Iris pigment epithelial cell (primary cell): Measurements from ENCODE around the gene CNTNAP3.
"Not testable (repeated sequence)": the region's sequence is repeated elsewhere in the genome, so short reads cannot be mapped to it uniquely, and the experiment has no call there.

ENCODE experiments used
- DNase-seq: peaks from one replicate; pipeline ENCODE4 v3.0.0-alpha.2; 2011; ENCODE audit warnings: low read depth

The CNTNAP3 gene

DNA sequence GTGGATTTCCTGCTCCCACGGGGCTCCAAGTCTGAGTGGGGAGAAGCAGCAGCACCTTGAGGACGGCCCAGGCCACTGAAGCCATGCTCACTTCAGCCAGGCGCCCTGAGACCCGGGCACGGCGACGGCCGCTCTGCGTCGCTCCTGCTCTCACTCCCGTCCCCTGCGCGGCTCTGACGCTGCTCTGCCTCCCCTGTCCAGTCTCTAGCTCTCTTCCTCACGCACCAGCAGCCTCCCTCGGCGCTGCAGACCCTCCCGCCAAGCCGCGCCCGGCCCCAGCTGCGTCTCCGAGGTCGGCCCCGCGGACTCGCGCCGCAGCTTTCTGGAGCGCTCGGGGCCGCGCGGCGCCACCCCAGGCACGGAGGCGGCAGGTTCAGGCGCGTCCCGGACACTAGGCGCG lies at the start of gene CNTNAP3:
CNTNAP3 (minus strand) TSS at position 188 of the 400 bp plus-strand sequence; CDS start at position 85, 103 bp downstream.
- DNase-seq = not testable (repeated sequence)

DNA sequence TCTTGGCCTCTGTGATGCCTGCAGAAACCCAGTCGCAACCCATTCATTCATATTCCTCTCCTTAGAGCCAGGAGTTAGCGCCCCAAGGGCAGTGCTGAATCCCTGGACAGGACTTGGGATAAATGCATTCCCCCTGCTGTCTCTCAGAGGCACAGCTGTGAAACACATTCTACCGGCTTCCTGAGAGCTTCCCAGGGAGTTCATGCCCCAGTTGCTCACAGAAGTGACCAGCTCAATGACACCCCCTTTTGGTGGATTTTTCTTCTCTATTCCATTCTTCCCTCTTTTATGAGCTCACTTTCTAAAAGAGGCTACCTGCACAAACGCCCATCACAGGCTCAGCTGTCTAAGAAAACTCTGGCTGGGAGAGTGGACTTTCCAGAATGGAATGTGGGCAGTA lies 8.0 kb downstream of the CNTNAP3 start:
- DNase-seq = not testable (repeated sequence)

DNA sequence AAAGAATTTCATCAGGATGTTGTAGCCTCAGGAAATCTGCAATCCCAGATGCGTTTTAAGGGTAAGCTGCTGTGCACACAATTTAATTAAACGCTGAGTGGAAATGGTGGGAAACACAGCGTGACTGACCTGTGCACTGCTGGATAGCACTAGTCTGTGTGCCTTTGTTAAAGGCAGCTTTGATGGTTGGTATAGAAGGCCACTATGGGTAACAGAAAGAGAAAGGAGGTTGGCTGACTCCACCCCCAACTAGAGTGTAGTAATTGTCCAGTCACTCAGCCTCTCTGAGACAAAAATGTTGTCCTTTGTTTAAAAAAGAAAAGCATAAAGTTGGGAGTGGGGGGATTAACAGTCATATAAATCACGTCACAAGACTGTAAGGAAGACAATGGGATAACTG lies 45.5 kb downstream of the CNTNAP3 start:
- not testable (repeated sequence) for DNase-seq

DNA sequence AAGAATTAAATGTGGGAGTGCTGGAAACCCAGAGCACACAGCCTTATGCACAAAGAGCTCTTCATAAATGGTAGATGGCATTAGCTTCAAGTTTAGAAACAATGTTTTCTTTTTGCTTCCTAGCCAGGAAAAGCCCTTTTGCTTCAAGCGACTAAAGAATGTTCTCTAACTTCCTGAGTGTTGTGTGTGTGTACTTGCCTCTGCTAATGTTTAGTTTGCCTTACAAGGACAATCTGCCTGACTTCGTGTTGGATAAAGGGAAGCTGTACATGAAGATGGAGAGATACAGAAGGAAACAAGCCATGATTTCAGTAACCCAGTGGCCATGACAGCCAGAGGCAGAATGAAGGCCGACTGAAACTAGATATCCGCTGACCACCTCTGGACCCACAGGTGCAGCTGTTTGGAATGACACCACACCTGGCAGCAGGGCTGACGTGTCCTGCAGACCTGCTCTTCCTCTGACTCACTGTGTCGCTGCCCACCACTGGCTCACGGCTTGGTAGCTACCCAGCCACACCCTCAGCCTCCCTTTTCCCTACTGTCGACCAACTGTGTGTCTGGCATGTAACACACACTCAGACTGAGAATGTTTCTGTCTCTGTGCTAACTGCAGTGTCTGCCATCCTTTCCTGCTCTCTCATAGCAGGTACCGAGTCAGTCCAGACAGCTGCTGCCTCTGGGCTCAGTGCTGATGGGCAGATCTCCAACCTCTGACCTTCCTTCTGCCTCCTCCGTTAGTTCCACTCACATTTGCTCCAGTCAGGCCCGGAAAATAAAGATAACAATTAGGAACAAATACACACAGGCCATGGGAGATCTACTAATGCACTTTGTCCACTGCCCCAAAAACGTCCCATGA lies 55.6 kb downstream of the CNTNAP3 start:
- not testable (repeated sequence) for DNase-seq

DNA sequence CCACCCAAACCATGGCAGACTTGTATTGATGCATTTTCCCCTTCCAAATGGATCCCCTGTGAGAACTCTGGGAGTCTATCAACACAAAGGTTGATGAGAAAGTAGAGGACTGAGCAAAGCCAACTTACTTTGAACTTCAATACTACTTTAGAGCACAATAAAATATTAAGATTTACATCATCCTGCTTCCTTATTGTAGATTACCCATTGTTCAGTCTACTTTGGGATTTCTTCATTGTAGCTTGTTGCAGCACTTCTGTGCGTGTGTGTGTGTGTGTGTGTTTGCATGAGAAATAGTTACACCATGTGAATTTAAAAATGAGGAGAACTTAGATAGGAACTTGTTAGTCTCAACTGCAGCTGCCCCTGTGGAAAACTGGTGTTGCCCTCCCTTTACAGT lies 72.0 kb downstream of the CNTNAP3 start:
- not testable (repeated sequence) for DNase-seq

DNA sequence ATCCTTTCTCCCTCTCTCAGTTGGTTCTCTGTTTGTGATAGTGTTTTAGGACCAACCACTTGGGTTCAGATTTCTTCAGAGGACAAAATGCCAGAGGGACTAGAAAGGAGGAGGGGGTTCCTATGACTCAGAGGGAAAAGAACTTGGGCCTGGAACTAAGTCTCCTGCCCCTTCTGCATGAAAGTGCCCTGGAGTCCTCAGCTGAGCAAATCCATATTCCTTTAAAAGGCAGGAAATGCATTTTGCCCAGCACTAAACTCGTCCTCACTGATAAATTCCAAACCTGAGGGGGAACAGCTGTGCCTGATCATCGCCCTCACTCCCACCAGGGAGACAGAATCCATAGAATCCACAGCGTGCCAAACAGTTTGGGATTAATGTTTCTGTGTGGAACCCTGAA lies 78.2 kb downstream of the CNTNAP3 start:
- DNase-seq = not testable (repeated sequence)

DNA sequence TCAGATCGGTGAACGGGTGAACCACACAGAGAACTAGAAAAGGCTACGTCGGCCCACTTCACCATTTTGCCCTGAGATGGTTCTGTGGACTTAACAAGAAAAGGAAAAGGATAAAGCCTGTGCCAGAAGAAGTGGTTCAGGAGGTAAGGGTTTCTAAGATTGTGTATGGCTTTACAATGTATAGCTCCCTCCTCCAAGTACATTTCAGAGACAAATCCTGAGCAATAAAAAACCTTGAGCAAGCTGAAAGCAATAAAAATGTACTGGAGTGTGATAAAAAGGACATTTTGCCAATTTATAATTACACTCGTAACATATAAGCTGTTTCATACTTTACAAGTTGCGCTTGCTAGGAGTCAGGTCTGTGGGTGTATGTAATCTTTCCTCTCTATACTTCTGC lies 81.3 kb downstream of the CNTNAP3 start:
- not testable (repeated sequence) for DNase-seq

DNA sequence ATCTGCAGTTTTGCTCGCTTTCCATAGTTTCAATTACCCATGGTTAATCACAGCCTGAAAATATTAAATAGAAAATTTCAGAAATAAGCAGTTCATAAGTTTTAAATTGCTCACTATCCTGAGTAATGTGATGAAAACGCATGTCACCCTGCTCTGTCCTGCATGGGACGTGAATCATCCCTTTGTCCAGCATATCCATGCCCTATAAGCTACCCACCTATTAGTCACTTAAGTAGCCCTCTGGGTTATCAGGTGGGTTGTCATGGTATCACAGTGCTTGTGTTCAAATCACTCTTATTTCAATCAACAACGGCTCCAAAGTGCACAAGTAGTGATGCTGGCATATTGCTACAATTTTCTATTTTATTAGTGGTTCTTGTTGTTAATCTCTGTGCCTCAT lies 82.1 kb downstream of the CNTNAP3 start:
- DNase-seq = not testable (repeated sequence)

DNA sequence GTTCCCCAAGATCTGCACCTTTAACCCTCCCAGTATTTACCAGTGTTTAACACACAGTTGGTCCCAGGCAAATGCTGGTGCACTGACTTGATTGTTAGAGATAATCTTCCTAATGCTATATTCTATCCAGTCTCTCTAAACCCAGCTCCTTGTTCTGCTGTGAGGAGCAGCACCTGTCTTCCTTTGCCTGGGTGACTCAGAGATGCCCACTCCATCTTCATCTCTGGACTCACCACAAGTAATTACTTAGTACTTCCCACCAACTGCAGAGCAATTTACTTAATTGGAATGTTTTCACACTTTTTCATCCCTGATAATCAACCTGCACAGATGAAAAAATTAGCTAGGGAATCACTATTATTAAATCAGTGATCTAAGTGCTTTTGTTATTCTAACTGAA lies 87.6 kb downstream of the CNTNAP3 start:
- DNase-seq = not testable (repeated sequence)

DNA sequence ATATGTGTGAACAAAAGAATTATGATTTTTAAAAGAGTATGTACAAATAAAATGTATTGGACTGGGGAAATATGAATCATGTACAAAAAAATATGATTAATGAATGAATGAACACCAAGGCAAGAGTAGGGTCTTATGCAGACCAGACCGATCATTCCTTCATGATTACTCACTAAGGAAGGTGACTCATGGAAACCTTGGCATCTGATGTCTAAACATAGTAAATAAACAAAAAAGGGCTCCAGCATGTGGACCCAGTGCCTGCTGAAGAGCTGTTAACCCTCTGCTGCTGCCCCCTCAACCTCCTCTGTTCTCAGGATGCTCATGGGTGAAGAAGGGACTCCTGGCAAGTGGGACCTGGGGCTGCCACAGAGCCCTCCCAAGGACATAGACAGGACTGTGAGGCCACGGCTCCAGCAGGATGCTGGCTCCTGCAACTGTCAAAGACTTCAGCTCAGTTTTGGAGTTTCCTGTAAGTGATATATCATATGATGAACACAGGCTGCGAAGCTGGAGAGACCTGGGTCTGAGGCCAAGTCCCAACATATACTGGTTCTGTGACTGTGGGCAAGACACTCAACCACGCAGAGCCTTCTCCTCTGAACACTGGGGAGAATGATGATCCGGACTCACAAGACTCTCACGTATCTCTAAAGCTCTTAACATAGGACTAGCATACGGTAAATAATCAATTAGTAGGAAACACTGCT lies 89.8 kb downstream of the CNTNAP3 start:
- not testable (repeated sequence) for DNase-seq

DNA sequence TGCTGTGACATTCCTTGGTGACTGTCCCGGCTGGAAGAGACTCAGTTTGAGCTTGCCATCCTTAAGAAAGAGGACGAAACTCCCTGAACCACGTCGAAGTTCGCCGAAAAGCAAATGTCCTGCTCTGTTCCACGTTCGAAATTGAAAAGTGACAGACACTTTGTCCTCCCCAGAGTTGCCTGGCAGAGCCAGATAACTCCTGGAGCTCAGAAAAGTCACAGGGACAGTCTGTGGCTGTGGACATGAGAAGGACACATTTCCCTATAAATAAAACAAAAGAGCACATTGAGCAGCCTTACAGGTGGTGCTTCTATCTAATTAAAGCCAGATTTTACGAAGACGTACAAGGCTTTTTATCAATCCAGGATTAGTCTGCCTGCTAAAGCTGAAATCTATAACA lies 116.6 kb downstream of the CNTNAP3 start:
- not testable (repeated sequence) for DNase-seq

DNA sequence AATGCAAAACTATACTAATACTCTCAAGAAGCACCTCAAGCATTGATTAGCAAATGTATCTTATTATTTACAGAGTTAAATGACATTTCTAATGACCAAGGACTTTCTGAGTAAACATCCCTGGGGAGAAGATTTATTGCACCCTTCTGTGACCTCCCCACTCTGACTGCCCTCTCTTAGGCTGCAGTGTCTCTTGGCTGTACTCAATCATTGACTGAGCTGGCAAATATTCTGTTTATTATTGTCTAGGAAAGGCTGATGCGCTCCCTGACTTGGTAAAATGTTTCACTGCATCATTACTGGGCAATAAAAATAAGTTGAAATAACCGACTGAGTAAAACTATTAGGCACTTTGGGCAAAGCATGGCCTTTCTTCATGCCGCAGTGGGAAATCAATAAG lies 130.3 kb downstream of the CNTNAP3 start:
- DNase-seq = not testable (repeated sequence)

DNA sequence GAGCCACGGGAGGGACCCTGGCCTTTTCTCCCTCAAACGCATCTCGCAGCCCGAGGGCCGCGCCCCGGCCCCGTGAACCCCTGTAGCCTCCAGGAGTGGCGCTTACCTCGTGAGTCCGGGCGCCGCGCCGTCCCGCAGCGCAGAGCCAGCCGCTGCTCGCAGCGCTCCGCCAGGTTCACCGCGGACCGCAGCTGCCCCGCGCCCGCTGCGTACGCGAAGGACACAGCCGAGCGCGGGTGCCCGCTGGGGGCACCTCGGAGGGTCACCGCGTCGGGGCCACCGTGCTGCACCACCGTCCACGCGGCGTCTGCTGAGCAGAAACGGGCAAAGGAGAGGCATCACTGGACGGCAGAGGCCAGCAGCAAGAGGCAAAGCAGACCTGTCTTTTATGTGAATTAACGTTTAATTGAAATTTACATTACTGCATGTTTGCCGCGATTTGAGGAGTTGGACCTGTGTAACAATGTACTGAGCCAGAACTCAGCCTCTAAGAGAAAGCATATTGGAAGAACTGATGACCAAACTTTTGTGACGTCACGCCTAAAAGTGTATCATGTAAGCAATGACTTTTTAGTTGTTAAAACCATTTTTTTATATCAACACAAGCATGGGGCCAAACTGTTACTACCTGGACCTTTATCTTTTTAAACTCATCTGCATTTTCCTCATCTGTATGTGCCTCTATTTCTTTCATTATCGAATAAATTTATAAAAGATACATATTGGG lies 155.0 kb downstream of the CNTNAP3 start:
- DNase-seq = not testable (repeated sequence)

DNA sequence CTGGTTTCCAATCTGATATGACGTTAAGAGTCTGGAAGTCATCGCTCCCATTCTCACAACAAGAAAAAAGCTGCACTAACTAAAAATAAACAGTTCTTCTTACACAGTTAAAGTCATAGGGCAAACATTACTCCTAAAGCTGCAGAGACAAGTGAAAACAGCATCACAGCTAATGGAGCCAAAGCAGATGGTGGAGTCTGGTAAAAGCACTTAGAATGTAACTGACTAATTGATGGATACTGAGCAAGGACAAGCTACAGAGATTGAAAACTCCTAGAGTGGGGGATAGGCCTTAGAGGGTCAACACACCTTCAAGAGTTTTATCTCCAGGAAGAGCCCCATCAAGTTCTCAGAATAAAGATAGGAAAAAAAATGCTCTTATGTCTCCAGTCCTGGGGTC lies 166.6 kb downstream of the CNTNAP3 start:
- DNase-seq = not testable (repeated sequence)

DNA sequence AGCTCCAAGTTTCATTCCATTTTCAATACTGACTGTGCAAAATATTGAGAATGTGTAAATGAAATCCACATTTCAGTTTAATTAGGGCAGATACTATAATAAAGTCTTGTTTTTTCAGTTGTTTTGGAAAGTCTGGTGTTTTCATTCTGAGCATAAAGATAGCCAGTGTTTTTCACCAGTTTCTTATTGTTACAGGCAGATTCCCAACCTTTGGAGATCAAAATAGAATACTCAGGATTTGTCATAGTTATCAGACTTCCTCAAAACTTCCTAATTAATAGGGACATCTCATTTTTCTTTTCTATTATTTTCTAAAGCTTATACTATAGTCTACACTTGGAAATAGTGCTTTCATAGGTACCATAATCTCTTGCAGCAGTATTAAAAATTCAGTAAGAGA lies 176.2 kb downstream of the CNTNAP3 start:
- not testable (repeated sequence) for DNase-seq

DNA sequence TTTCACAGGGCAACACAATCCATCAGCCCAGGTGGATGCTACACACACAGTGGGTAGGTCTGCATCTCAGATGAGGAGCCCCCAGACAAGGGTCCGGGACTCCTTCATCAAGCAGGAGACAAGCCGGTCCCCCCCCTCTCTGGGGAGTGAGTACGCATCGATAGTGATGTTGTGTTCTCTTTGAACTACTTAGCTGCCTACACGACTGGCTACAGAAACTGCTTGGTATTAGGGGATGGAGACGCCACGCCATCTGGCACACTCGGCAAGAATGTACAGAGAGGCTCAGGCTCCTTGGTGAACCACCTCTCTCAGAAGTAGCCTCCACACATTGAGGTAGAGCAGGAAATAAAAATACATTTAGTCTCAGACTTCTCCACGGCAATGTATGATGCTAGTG lies 179.8 kb downstream of the CNTNAP3 start:
- DNase-seq = no peak

DNA sequence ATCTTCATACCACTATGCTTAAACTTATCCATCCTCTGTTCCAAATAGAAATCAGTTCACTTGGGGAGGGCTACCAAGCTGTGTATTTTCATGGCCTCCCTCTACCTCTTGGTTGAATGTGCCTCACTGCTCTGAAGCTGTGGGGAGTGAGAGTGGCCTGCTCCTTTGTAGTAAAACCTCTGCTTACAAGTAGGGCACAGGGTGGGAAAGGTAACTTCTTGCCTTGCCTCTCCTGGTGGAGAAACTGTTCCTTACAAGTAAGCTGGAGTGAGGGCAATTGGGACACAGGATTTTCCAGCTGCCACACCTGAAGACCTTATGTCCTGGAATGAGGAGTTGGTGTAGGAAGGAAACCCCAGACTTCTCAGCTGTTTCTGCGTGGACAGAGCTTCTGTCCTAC lies 190.8 kb downstream of the CNTNAP3 start:
- DNase-seq = not testable (repeated sequence)

DNA sequence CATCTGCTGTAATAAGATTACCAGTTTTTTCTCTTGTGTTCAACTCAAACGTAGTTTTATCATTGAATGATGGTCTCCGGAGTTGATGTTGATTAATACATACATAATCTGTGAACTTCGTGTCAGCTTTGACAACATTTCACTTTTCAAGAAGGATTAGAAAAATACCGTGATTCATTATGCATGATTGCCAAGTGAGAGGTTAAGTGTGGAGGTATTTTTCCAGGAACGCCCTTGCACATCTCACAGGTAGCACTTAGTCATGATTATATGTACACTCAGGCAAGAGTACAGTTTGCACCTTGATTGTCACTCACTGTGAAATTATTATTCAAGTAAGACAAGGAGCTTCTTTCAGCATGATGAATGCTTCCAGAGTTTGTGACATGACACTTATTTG lies 202.7 kb downstream of the CNTNAP3 start:
- not testable (repeated sequence) for DNase-seq

DNA sequence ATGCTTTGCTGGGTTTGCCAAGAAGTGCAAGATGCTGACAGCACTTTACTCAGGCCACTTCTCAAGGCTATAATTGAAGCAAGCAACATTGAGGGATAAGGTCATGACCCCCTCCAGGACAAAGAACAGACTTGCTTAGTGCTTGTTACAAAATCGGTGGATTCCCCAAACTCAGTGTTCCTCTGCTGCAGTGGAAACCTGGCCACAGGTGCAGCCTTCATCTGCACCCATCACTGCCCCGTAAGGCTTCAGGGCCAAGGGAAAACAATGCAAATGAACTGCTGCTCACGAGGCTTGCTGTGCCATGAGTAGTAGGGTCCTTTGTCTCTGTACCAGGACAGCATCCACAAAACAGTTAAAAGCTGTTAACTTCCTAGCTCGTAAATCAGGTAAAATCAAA lies 205.4 kb downstream of the CNTNAP3 start:
- DNase-seq = not testable (repeated sequence)

DNA sequence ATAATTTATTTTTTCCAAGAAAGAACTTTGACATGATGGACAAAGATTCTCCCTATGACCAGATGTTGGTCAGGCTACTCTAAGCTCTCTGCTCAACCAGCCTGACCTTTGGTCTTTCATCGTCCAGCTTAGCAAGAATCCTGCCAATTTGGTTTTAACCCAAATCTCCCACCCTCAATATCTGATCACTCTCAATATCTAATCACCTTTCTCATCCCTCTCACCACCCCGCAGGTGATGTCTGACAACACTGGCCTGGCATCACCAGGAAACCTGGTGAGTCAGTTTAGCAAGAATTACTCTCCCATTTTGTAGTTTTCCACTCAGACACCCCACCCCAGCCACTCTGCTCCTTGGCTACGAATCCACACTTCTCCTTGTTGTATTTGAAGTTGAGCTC lies 207.9 kb downstream of the CNTNAP3 start:
- not testable (repeated sequence) for DNase-seq

DNA sequence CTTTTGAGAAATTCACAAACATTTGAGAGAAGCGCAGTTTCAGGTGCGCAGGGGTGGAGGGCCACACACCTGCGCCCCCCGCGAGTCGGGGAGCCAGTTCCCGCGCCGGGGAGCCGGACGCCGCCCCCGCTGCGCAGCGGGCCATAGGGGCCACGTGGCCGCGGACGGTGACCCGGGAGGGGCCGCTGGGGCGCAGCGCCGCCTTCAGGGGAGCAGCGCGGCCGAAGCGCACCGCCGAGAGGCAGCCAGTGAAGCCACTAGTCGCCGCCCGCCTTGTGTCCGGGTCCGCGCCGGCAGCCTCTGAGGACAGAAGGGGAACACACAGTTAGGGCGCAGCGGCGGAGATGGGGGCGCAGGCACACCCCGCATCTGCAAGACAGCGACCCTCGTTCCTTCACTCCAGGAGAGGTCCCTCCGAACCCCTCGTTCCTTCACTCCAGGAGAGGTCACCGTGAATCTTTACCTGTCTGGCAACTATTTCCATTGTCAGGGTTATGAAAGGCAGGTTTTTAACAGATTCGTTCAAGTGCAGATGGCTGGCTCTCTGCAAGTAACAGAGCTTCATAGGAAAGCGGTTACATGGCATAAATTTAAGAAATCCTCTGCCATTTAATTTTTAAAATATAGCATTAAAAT lies 209.2 kb downstream of the CNTNAP3 start:
- peak; percentile 28 for DNase-seq

DNA sequence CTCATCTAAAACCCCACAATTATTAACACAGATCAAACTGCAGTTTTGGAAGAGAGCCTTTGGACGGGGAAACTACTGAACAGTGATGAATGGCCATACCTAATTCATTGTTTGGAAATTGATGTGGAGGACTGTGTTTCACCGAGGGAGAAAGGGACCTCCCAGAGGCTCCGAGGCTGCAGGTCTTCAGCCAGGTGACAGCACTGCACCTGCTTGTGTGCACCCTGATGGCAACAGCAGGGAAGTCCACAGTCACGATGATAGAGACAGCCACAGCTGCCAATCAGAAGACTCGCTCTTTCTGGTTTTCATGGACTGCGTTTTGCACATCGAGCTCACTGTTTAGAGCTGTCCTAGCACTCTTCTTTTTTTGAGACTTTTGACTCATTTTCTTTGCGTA lies 214.4 kb downstream of the CNTNAP3 start:
- not testable (repeated sequence) for DNase-seq
